ENCODE data around the gene SLC1A7.

The SLC1A7 gene

GRCh38 chr1:53165408-53165961, 23.0 kb upstream of the SLC1A7 start:
- Histone ChIP-seq H3K27me3 (ENCODE audit: insufficient read depth, low read length, poor library complexity, severe bottlenecking) (no peaks in the 10 kb centered on the region), H3F3A (ENCODE audit: low read depth) (no peaks in the 10 kb centered on the region), H3K4me1 (ENCODE audit: insufficient read depth, low read length, poor library complexity, severe bottlenecking) (no peaks in the 10 kb centered on the region), H3K9ac (ENCODE audit: low read depth, low read length, poor library complexity, severe bottlenecking) (no peak overlapping the region), H3K36me3 (ENCODE audit: insufficient read depth, low read length) (no peaks in the 10 kb centered on the region), H4K20me1 (ENCODE audit: insufficient read depth, low read length, poor library complexity, severe bottlenecking) (no peaks in the 10 kb centered on the region), H2AFZ (ENCODE audit: low read length) (no peak overlapping the region), H3K9me3 (ENCODE audit: insufficient read depth, low read depth, low read length) (no peaks in the 10 kb centered on the region), H3K4me3 (ENCODE audit: low read length, poor library complexity, severe bottlenecking) (no peak overlapping the region), H3K79me2 (ENCODE audit: insufficient read depth, low read length) (no peaks in the 10 kb centered on the region), H3K4me2 (ENCODE audit: low read depth, low read length, poor library complexity, severe bottlenecking) (no peak overlapping the region), H3K9me2 (replicated peaks; ENCODE audit: low read depth, low read length) (no peaks in the 10 kb centered on the region)
- TF ChIP-seq CTCF (conservative IDR thresholded peaks at IDR 0.05; ENCODE audit: low read length) = no peak
- no peak for TF ChIP-seq EZH2phosphoT487 (IDR thresholded peaks at IDR 0.05; ENCODE audit: borderline replicate concordance)

- Histone ChIP-seq H3K27me3 (ENCODE audit: insufficient read depth, low read length, poor library complexity, severe bottlenecking) (no peaks in the 10 kb centered on the region), H3K9me3 (ENCODE audit: insufficient read depth, low read depth, low read length) (no peaks in the 10 kb centered on the region), H3K4me2 (ENCODE audit: low read depth, low read length, poor library complexity, severe bottlenecking) (no peak overlapping the region), H3K4me3 (ENCODE audit: low read length, poor library complexity, severe bottlenecking) (no peak overlapping the region), H3K9ac (ENCODE audit: low read depth, low read length, poor library complexity, severe bottlenecking) (no peak overlapping the region), H3F3A (ENCODE audit: low read depth) (no peaks in the 10 kb centered on the region), H2AFZ (ENCODE audit: low read length) (no peak overlapping the region), H3K4me1 (ENCODE audit: insufficient read depth, low read length, poor library complexity, severe bottlenecking) (no peaks in the 10 kb centered on the region), H3K9me2 (replicated peaks; ENCODE audit: low read depth, low read length) (no peaks in the 10 kb centered on the region), H3K36me3 (ENCODE audit: insufficient read depth, low read length) (no peaks in the 10 kb centered on the region), H3K79me2 (ENCODE audit: insufficient read depth, low read length) (no peaks in the 10 kb centered on the region), H4K20me1 (ENCODE audit: insufficient read depth, low read length, poor library complexity, severe bottlenecking) (no peaks in the 10 kb centered on the region)
- TF ChIP-seq CTCF (conservative IDR thresholded peaks at IDR 0.05; ENCODE audit: low read length) = no peak
- TF ChIP-seq EZH2phosphoT487 (IDR thresholded peaks at IDR 0.05; ENCODE audit: borderline replicate concordance) = no peak
Observed at GRCh38 chr1:53163291-53163768, 20.9 kb upstream of the SLC1A7 start.

DNA sequence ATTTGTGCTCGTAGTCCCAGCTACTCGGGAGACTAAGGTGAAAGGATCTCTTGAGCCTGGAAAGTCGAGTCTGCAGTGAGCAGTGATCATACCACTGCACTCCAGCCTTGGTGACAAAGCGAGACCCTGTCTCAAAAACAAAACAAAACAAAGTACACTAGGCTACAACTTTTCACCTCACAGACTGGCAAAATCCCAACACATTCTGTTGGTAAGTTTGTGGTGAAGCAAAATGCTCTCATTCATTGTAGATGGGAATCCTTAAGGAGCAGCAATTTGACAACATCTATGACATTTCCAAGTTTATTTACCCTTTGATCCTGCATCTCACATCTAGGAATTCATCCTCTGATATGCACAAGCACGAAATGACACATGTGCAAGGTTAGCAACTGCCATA, 20.2 kb upstream of the SLC1A7 start:
- H2AFZ ChIP-seq (ENCODE audit: low read length) = no peak overlapping the region

More for the DNA sequence above, 20.2 kb upstream of the SLC1A7 start:
- H3K4me1 ChIP-seq (ENCODE audit: insufficient read depth, low read length, poor library complexity, severe bottlenecking) = no peaks in the 10 kb centered on the region
- H3K4me2 ChIP-seq (ENCODE audit: low read depth, low read length, poor library complexity, severe bottlenecking) = no peak overlapping the region
- TF ChIP-seq EZH2phosphoT487 (IDR thresholded peaks at IDR 0.05; ENCODE audit: borderline replicate concordance) (no peak), CTCF (conservative IDR thresholded peaks at IDR 0.05; ENCODE audit: low read length) (no peak)
- no peaks in the 10 kb centered on the region for H3K79me2 ChIP-seq (ENCODE audit: insufficient read depth, low read length)
- no peak overlapping the region for H3K9ac ChIP-seq (ENCODE audit: low read depth, low read length, poor library complexity, severe bottlenecking)
- no peaks in the 10 kb centered on the region for H3F3A ChIP-seq (ENCODE audit: low read depth)
- no peaks in the 10 kb centered on the region for H3K9me3 ChIP-seq (ENCODE audit: insufficient read depth, low read depth, low read length)
- H3K36me3 ChIP-seq (ENCODE audit: insufficient read depth, low read length) = no peaks in the 10 kb centered on the region
- no peaks in the 10 kb centered on the region for H3K27me3 ChIP-seq (ENCODE audit: insufficient read depth, low read length, poor library complexity, severe bottlenecking)
- no peaks in the 10 kb centered on the region for H3K9me2 ChIP-seq (replicated peaks; ENCODE audit: low read depth, low read length)
- no peaks in the 10 kb centered on the region for H4K20me1 ChIP-seq (ENCODE audit: insufficient read depth, low read length, poor library complexity, severe bottlenecking)
- H3K4me3 ChIP-seq (ENCODE audit: low read length, poor library complexity, severe bottlenecking) = no peak overlapping the region
